ENCODE data around the gene SPATA24. TPM values are rescaled to one million over a fixed set of nuclear protein-coding genes. Genes with fewer than 3 reads are reported as not detected.

SPATA24 gene
- total RNA-seq, 1 experiment from 2014 or later = 1.4 TPM

DNA sequence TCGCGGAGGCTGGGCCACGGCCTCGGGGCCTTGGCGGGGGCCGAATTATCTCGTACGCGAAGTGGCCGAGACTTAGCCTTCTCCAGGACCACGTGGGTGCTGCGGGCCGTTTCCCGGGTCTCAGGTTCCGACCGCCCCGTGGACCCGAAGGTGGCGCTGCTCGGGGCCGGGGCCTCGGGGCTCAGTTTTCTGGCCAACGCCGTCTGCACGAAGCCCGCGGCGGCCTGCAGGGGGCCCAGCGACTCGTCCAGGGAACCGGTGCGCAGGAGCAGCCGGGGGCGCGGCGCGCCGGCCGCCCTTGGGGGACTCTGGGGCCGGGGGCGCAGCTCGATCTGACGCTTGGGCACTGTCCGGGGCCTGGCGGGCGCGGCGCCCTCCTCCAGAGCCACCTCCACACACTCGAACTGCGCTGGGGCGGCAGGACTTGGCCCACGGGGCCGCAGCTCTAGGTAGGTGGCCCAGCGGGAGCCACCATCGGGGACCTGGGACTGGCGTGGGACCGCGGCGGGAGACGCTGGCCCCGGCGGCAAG, 9.7 kb downstream of the SPATA24 start:
- Histone ChIP-seq H3K9ac (ENCODE audit: low read length) (no peak overlapping the region), H3K4me3 (ENCODE audit: low read length) (no peak overlapping the region)

DNA sequence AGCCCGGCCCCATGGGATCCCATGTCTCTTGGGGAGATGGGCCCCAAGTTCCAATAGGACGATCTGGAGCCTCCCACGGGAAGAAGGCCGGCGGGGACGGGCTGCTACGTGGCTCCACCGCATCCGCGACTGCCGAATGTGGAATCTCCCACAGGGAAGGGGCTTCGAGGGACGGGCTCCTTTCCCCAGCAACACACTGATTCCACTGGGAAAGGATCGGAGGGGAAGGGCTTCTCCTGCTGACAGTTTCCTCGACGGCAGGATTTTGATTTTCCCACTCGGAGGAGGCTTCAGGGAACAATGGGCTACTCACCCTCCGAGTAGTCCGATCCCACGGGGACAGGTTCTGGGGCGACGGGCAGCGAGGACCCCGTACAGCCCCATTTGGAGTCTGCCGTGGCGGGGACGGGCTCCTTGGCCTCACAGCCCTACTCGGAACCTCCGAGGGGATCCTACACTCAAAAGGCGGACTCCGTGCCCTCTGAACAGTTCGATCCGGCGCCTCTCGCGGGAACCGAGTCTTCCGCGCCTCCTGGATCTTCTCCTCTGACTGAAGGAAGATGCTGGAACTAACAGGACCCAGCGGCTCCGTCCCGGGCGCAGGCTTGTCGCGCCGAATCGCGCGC, 10.3 kb downstream of the SPATA24 start:
- Histone ChIP-seq H3K4me3 (ENCODE audit: low read length) (peak overlapping the region; percentile 87), H3K4me2 (ENCODE audit: low read length) (peak overlapping the region; percentile 94), H3K4me1 (ENCODE audit: insufficient read depth, low read length) (peaks cover 20% of the 10 kb centered on the region), H3K9me3 (ENCODE audit: low read length) (no peaks in the 10 kb centered on the region), H2AFZ (ENCODE audit: low read length) (peak overlapping the region; percentile 77; the same call in 1 of the 2 replicates), H3F3A (ENCODE audit: low read length, unreplicated experiment) (no peaks in the 10 kb centered on the region), H3K9me2 (replicated peaks; ENCODE audit: low read length) (no peaks in the 10 kb centered on the region), H3K27ac (ENCODE audit: low read length) (peak overlapping the region; percentile 98), H4K20me1 (ENCODE audit: low read length) (no peaks in the 10 kb centered on the region), H3K9ac (ENCODE audit: low read length) (peak overlapping the region; percentile 99), H3K36me3 (ENCODE audit: low read depth, low read length) (no peaks in the 10 kb centered on the region), H3K27me3 (ENCODE audit: low read length) (no peaks in the 10 kb centered on the region), H3K79me2 (ENCODE audit: low read length) (peaks cover 28% of the 10 kb centered on the region)
- ATAC-seq (no peak), DNase-seq (no peak)
- intact Hi-C loops (cut with micrococcal nuclease) = no loop called here
- BruUV-seq (replicated peaks) = no TSS peak
- ChIA-PET CTCF (no interaction called here), POLR2A (ENCODE audit: unreplicated experiment) (interaction anchor here (0.6 to 0.7 kb wide), 2 partner anchors 20 to 51 kb away, joined by 3 to 5 read pairs; no protein-coding TSS in a partner anchor)
- TF ChIP-seq EZH2phosphoT487 (IDR thresholded peaks at IDR 0.05; ENCODE audit: borderline replicate concordance, low read length) (no peak), EZH2 (IDR thresholded peaks at IDR 0.05; ENCODE audit: low read length, unreplicated experiment) (no peak)
- TF ChIP-seq, protein P1, sequence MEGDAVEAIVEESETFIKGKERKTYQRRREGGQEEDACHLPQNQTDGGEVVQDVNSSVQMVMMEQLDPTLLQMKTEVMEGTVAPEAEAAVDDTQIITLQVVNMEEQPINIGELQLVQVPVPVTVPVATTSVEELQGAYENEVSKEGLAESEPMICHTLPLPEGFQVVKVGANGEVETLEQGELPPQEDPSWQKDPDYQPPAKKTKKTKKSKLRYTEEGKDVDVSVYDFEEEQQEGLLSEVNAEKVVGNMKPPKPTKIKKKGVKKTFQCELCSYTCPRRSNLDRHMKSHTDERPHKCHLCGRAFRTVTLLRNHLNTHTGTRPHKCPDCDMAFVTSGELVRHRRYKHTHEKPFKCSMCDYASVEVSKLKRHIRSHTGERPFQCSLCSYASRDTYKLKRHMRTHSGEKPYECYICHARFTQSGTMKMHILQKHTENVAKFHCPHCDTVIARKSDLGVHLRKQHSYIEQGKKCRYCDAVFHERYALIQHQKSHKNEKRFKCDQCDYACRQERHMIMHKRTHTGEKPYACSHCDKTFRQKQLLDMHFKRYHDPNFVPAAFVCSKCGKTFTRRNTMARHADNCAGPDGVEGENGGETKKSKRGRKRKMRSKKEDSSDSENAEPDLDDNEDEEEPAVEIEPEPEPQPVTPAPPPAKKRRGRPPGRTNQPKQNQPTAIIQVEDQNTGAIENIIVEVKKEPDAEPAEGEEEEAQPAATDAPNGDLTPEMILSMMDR (conservative IDR thresholded peaks at IDR 0.05; ENCODE audit: low read depth, low read length) = no peak

More for the DNA sequence above, 9.7 kb downstream of the SPATA24 start:
- ChIA-PET CTCF (no interaction called here), POLR2A (ENCODE audit: unreplicated experiment) (no interaction called here)
- H3K4me1 ChIP-seq (ENCODE audit: insufficient read depth, low read length) = peaks cover 20% of the 10 kb centered on the region
- DNase-seq (no peak), ATAC-seq (no peak)
- BruUV-seq (replicated peaks) = no TSS peak
- H2AFZ ChIP-seq (ENCODE audit: low read length) = no peak overlapping the region
- H3F3A ChIP-seq (ENCODE audit: low read length, unreplicated experiment) = no peaks in the 10 kb centered on the region
- H3K79me2 ChIP-seq (ENCODE audit: low read length) = peaks cover 28% of the 10 kb centered on the region
- no peaks in the 10 kb centered on the region for H3K36me3 ChIP-seq (ENCODE audit: low read depth, low read length)
- no peaks in the 10 kb centered on the region for H3K9me3 ChIP-seq (ENCODE audit: low read length)
- no peaks in the 10 kb centered on the region for H3K27me3 ChIP-seq (ENCODE audit: low read length)
- intact Hi-C loops (cut with micrococcal nuclease) = no loop called here
- no peaks in the 10 kb centered on the region for H4K20me1 ChIP-seq (ENCODE audit: low read length)
- no peaks in the 10 kb centered on the region for H3K9me2 ChIP-seq (replicated peaks; ENCODE audit: low read length)
- 0 out of 2 replicates have a peak overlapping the region, but pooled peaks have one; percentile 94 for H3K4me2 ChIP-seq (ENCODE audit: low read length)
- no peak overlapping the region for H3K27ac ChIP-seq (ENCODE audit: low read length)
- TF ChIP-seq EZH2phosphoT487 (IDR thresholded peaks at IDR 0.05; ENCODE audit: borderline replicate concordance, low read length) = no peak

DNA sequence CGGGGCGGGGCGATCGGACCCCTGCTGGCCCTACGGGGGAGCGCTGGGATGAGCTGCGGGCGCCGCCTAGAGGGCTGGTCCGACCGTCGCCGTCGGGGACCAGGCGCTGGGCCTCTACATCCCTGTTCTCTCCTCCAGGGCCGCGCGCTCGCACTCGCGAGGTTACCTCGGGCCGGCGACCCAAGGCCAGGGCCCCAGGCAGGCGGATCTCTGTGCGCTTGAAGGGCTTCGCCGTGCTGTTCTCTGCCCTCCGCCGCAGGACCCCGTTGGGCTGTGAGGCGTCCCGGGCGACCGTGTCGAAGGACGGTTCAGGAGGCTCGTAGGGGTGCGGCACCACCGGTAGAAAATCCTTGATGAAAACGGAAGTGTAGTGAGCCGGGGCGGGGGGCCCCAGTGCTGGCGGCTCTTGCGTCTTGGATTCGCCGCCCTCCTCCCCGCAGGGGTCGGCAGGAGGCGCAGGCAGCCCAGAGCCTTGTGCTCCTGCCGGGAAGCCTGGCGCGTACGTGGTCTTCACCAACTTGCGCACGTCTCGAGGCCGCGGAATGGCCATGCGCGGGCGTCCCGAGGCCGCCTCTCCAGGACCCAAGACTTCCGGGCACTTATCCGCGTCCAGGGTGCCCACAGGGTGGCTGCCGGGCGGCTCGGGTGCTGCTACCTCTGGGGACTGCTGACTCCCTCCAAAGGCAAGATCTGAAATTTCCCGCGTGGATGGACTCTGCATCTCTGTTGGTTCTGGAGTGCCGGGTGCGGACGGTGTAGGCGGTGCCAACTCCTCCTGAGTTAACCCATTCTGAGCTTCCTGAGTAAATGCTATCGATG, 11.0 kb downstream of the SPATA24 start:
- H3K36me3 ChIP-seq (ENCODE audit: low read depth, low read length) = no peaks in the 10 kb centered on the region
- intact Hi-C loops (cut with micrococcal nuclease) = loop anchor here (1.0 kb wide), 1 partner anchor 105 kb away; no protein-coding TSS in a partner anchor
- peaks cover 28% of the 10 kb centered on the region for H3K79me2 ChIP-seq (ENCODE audit: low read length)
- no peaks in the 10 kb centered on the region for H3K27me3 ChIP-seq (ENCODE audit: low read length)
- H2AFZ ChIP-seq (ENCODE audit: low read length) = peak overlapping the region; percentile 77
- H3K4me1 ChIP-seq (ENCODE audit: insufficient read depth, low read length) = peaks cover 20% of the 10 kb centered on the region
- TF ChIP-seq EZH2phosphoT487 (IDR thresholded peaks at IDR 0.05; ENCODE audit: borderline replicate concordance, low read length) = no peak
- TF ChIP-seq, protein P1 (conservative IDR thresholded peaks at IDR 0.05; ENCODE audit: low read depth, low read length) = peak; percentile 66
- DNase-seq = peak; percentile 79
- no peaks in the 10 kb centered on the region for H3F3A ChIP-seq (ENCODE audit: low read length, unreplicated experiment)
- POLR2A ChIA-PET (ENCODE audit: unreplicated experiment) = interaction anchor here (0.5 to 0.7 kb wide), 3 partner anchors 19 to 51 kb away, joined by 3 to 5 read pairs (median 3); no protein-coding TSS in a partner anchor
- H3K9ac ChIP-seq (ENCODE audit: low read length) = peak overlapping the region; percentile 99
- TSS peak; percentile 20 for BruUV-seq (replicated peaks)
- H3K27ac ChIP-seq (ENCODE audit: low read length) = peak overlapping the region; percentile 98
- no peaks in the 10 kb centered on the region for H4K20me1 ChIP-seq (ENCODE audit: low read length)
- peak; percentile 71 for ATAC-seq
- CTCF ChIA-PET = interaction anchor here (0.7 kb wide), 1 partner anchor 19 kb away, joined by 3 read pairs; no protein-coding TSS in a partner anchor
- peak overlapping the region; percentile 87 for H3K4me3 ChIP-seq (ENCODE audit: low read length)
- no peaks in the 10 kb centered on the region for H3K9me2 ChIP-seq (replicated peaks; ENCODE audit: low read length)
- peak overlapping the region; percentile 94 for H3K4me2 ChIP-seq (ENCODE audit: low read length)
- no peaks in the 10 kb centered on the region for H3K9me3 ChIP-seq (ENCODE audit: low read length)
